Fibroblast of the aortic adventitia (primary cell): ENCODE data around the gene IL4R. TPM values are rescaled to one million over a fixed set of nuclear protein-coding genes. Genes with fewer than 3 reads are reported as not detected.
"Not testable (repeated sequence)": the region's sequence is repeated elsewhere in the genome, so short reads cannot be mapped to it uniquely, and the experiment has no call there.

Experiments used
- DNase-seq: peaks from one replicate; pipeline ENCODE4 v3.0.0-alpha.2; 2010; ENCODE audit warnings: low read depth
- H3K4me3 ChIP-seq: 2 replicates; pipeline ENCODE4 v1.5.1; 2011; ENCODE audit warnings: low read depth, mild to moderate bottlenecking, control low read depth, low read length, moderate library complexity
- CTCF ChIP-seq: IDR thresholded peaks from 2 replicates; pipeline ENCODE4 v1.5.1; 2011; ENCODE audit warnings: mild to moderate bottlenecking, low read length, control low read depth, inconsistent platforms; ENCODE audit not compliant: insufficient read depth
- total RNA-seq: library from RNA; depleted of rRNA; stranded (reverse); fragments of >200 nt; gene quantifications from 2 replicates; pipeline ENCODE4 v1.2.3, GENCODE V29; 2012; ENCODE audit warnings: low replicate concordance

Gene IL4R
- total RNA-seq, 1 donor: 25.6 TPM

- TF ChIP-seq CTCF: no peak
Observed at GRCh38 chr16:27394516-27394915, 80.7 kb downstream of the IL4R start.

GRCh38 chr16:27398341-27398893 is 84.6 kb downstream of the IL4R start:
- not testable (repeated sequence) for H3K4me3 ChIP-seq, DNase-seq

More at GRCh38 chr16:27394516-27394915, 80.7 kb downstream of the IL4R start:
- no peak overlapping the region for H3K4me3 ChIP-seq
- DNase-seq: no peak

GRCh38 chr16:27398894-27399853 is 85.4 kb downstream of the IL4R start:
- TF ChIP-seq CTCF: no peak
- H3K4me3 ChIP-seq: no peak overlapping the region
- no peak for DNase-seq

- TF ChIP-seq CTCF: no peak
- H3K4me3 ChIP-seq: no peak overlapping the region
- no peak for DNase-seq
Observed at GRCh38 chr16:27399969-27400368, 86.2 kb downstream of the IL4R start.

- peak; percentile 69 for DNase-seq
- H3K4me3 ChIP-seq: no peak overlapping the region
- TF ChIP-seq CTCF: no peak
Observed at GRCh38 chr16:27400751-27401620, 87.2 kb downstream of the IL4R start.

GRCh38 chr16:27401768-27402568 is 88.2 kb downstream of the IL4R start, which contains the start of gene IL21R:
Gene IL21R (plus strand): TSS chr16:27402174. CDS start chr16:27430072, 27,898 bp downstream.
- TF ChIP-seq CTCF: no peak
- DNase-seq: peak; percentile 59
- H3K4me3 ChIP-seq: no peak within 1 kb of the TSS
